ENCODE results near the gene PPM1J.
"Not testable (repeated sequence)": the region's sequence is repeated elsewhere in the genome, so short reads cannot be mapped to it uniquely, and the experiment has no call there.

DNA sequence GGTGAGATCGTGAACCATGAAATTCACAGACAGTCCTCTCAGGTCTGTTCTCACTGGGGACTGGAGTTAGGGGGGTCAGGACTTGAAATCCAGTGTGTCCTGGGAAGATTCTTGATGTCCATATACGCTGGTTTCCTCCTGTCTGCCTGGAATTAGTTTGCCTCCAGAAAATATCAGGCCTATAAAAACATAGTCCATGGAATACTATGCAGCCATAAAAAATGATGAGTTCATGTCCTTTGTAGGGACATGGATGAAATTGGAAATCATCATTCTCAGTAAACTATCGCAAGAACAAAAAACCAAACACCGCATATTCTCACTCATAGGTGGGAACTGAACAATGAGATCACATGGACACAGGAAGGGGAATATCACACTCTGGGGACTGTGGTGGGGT, 9.1 kb upstream of the PPM1J start:
- TF ChIP-seq POLR2A (IDR thresholded peaks at IDR 0.05; ENCODE audit: extremely low read depth, insufficient read length); CTCF (IDR thresholded peaks at IDR 0.05; ENCODE audit: low read depth, low read length); MYC (IDR thresholded peaks at IDR 0.05; ENCODE audit: low read depth, low read length): not testable (repeated sequence)

Measured in NB4 (cell line).